Measurements from ENCODE around the gene OR9A2. TPM values are rescaled to one million over a fixed set of nuclear protein-coding genes. Genes with fewer than 3 reads are reported as not detected.

Gene OR9A2, protein sequence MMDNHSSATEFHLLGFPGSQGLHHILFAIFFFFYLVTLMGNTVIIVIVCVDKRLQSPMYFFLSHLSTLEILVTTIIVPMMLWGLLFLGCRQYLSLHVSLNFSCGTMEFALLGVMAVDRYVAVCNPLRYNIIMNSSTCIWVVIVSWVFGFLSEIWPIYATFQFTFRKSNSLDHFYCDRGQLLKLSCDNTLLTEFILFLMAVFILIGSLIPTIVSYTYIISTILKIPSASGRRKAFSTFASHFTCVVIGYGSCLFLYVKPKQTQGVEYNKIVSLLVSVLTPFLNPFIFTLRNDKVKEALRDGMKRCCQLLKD
- total RNA-seq = under 1 TPM in 1 of 2 donors, not detected in 1; 0.24 TPM

DNA sequence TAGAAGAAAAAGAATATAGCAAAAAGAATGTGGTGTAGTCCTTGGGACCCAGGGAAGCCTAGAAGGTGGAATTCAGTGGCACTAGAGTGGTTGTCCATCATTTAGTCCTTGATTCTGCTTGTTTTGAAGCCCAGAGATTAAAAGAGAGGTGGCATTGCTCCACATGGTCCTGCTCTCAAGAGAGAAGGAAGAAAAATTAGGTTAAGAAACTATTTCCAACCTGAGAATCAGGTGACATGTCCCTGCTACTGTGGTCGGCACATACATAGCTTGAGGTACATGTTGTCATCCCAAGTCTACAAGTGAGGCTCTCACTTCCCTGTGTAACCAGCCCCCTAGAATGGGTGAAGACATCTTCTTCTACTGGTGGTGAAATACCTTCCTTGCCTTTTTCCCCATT lies at the start of gene OR9A2:
Gene OR9A2 (minus strand): TSS at position 101 of the 400 bp plus-strand sequence. CDS start 0 bp downstream, at position 101.
- ATAC-seq (replicated peaks) = no peak
- Mint-ChIP-seq H3K4me1 (no peaks in the 10 kb centered on the region), H3K27ac (no peak within 1 kb of the TSS), H3K4me3 (no peak within 1 kb of the TSS), H3K9me3 (no peaks in the 10 kb centered on the region), H3K36me3 (ENCODE audit: low read depth) (no peaks in the 10 kb centered on the region), H3K27me3 (peaks cover 33% of the 10 kb centered on the region)

DNA sequence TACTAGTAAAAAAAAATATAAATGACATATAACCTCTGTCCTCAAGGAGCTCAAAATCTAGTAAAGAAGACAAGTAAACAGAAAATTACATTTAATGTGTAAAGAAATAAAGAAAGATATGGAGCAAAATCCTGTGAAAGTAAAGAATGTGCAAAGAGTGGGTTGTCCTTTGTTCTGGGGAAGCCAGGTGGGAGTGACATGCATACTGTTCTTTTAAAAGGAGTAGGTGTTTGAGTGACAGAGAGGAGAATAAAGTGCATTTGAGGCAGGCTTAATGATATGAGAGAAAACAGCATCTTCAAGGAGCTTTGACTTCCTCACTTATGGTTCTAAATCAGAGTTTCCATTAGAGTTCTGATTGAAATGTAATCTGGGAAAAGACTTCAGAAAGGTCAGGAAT lies 47.2 kb upstream of the OR9A2 start:
- Mint-ChIP-seq H3K36me3 (ENCODE audit: low read depth) (no peaks in the 10 kb centered on the region), H3K4me1 (no peaks in the 10 kb centered on the region), H3K9me3 (no peaks in the 10 kb centered on the region), H3K27ac (no peak overlapping the region), H3K27me3 (peaks cover 45% of the 10 kb centered on the region), H3K4me3 (no peak overlapping the region)
- no peak for ATAC-seq (replicated peaks)

DNA sequence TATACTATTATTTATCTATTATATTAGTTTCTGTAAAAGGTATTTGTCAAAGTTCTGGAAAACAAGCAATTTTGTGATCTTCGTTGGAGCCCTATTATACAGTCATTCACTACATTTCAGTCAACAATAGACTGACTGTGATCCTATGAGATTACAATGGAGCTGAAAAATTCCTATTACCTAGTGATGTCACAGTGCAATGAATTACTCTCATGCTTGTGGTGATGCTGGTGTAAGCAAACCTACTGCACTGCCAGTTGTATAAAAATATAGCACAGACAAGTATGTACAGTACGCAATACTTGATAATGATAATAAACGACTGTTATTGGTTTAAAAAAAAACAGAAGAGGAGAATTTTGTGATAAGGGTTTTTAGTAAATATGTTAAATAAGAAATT lies 46.6 kb upstream of the OR9A2 start:
- no peaks in the 10 kb centered on the region for H3K36me3 Mint-ChIP-seq (ENCODE audit: low read depth)
- H3K27ac Mint-ChIP-seq = no peak overlapping the region
- no peaks in the 10 kb centered on the region for H3K9me3 Mint-ChIP-seq
- H3K27me3 Mint-ChIP-seq = peaks cover 39% of the 10 kb centered on the region
- no peak overlapping the region for H3K4me3 Mint-ChIP-seq
- H3K4me1 Mint-ChIP-seq = no peaks in the 10 kb centered on the region
- ATAC-seq (replicated peaks) = no peak

DNA sequence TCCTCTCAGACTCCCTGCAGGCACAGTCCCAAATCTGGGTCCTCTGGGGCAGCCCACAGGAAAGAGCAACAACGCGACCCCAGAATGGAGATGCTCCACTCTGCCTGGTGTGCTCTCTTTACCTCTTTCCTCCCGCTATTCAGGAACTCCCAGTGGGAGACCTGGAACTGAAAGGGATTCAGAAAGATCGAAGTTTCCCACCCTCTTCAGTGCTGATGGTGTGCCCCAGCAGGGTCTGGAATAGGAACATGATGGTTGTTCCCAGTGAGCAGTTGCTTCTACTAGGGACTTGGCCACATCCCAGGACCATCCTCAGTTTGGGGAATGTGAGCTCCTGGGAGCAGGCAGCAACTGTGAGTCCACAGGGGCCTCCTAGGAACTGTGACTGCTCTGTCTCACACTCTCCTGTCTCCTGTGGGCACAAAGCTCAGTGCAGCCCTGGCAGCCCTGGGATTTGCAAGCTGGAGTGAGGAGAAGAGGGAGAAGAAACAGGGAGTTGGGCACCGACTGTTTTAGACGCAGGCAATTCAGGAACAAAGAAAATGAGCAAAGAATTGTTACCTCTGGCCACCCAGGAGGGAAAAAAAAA lies 43.1 kb upstream of the OR9A2 start:
- no peak for ATAC-seq (replicated peaks)
- Mint-ChIP-seq H3K9me3 (no peaks in the 10 kb centered on the region), H3K36me3 (ENCODE audit: low read depth) (no peaks in the 10 kb centered on the region), H3K27me3 (peaks cover 18% of the 10 kb centered on the region), H3K4me1 (no peaks in the 10 kb centered on the region), H3K4me3 (no peak overlapping the region), H3K27ac (no peak overlapping the region)

DNA sequence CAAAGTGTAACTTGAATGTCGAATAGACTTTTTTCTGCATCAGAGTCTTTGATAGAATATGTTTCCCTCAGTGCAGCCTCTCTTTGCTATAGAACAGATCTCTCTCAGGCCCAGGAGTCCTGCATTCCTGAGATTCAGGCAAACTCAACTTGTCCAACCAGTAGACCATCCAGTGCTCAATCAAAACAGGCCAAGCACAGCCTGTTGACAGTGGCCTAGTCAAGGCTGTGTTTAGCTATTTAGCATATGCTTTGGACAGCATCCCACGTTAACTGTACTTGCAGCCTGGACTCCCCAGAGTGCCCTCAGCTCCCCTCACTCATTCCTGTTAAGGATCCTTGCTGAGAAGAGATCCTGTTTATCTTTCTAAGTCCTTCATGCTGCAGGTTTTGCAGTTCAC lies 41.5 kb upstream of the OR9A2 start:
- no peak overlapping the region for H3K27ac Mint-ChIP-seq

DNA sequence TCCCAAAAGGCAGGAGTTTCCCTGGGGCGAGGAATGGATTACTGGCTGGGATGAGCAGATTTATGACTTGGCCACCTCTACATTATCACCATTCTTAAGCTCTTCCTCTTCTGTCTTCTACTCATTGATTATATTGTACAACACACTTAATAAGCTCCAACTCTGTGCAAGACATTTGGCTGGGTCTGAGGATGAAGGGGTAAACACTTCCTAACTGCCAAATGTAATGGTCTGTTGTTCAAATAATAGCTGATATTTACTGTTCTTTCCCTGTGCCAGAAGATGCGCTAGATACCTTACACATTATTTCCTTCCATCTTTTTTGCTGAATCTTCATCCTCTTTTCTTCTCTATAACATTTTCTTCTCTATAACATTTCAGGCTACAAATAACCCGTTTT lies 36.8 kb upstream of the OR9A2 start:
- H3K36me3 Mint-ChIP-seq (ENCODE audit: low read depth) = no peaks in the 10 kb centered on the region
- no peak for ATAC-seq (replicated peaks)
- H3K4me3 Mint-ChIP-seq = no peak overlapping the region
- no peak overlapping the region for H3K27ac Mint-ChIP-seq
- H3K9me3 Mint-ChIP-seq = peaks cover 5% of the 10 kb centered on the region
- peaks cover 11% of the 10 kb centered on the region for H3K27me3 Mint-ChIP-seq
- H3K4me1 Mint-ChIP-seq = no peaks in the 10 kb centered on the region

More for the DNA sequence above, 41.5 kb upstream of the OR9A2 start:
- H3K9me3 Mint-ChIP-seq = no peaks in the 10 kb centered on the region
- no peak overlapping the region for H3K4me3 Mint-ChIP-seq
- H3K27me3 Mint-ChIP-seq = peaks cover 15% of the 10 kb centered on the region
- H3K36me3 Mint-ChIP-seq (ENCODE audit: low read depth) = no peaks in the 10 kb centered on the region
- no peaks in the 10 kb centered on the region for H3K4me1 Mint-ChIP-seq
- no peak for ATAC-seq (replicated peaks)

DNA sequence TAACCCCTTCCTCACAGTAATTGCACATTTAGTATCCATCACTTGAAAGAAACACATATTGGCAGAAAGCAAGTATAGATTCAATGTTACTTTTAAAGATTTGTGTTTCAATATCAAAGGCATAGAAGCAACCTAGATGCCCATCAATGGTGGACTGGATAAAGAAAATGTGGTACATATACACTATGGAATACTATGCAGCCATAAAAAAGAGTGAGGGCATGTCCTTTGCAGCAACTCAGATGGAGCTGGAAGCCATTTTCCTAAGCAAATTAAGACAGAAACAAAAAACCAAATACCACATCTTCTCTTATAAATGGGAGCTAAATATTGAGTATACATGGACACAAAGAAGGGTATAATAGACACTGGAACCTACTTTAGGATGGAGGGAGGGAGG lies 28.8 kb upstream of the OR9A2 start:
- Mint-ChIP-seq H3K4me3 (no peak overlapping the region), H3K36me3 (ENCODE audit: low read depth) (no peaks in the 10 kb centered on the region), H3K9me3 (no peaks in the 10 kb centered on the region), H3K27ac (no peak overlapping the region), H3K4me1 (no peaks in the 10 kb centered on the region), H3K27me3 (peaks cover 30% of the 10 kb centered on the region)
- no peak for ATAC-seq (replicated peaks)

DNA sequence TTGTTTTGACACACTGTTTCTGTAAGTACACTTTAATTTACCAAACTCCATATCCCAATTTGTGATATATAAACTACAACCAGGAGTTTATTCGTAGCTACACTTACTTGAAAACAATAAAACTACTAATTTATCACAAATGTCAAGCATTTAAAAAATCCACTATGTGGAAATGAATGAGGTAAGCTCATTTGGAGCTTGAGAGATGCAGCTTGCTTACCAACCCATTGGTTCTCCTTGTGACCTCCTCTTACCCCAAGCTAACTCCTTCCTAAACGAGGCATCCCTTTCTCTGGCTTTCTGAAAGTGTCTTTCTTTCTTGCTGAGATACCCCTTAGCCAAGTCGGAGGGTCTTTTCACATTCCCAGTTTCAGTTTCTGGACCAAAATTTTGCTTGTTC lies 27.7 kb upstream of the OR9A2 start:
- Mint-ChIP-seq H3K9me3 (no peaks in the 10 kb centered on the region), H3K27ac (no peak overlapping the region), H3K27me3 (peaks cover 30% of the 10 kb centered on the region), H3K36me3 (ENCODE audit: low read depth) (no peaks in the 10 kb centered on the region), H3K4me3 (no peak overlapping the region), H3K4me1 (no peaks in the 10 kb centered on the region)
- no peak for ATAC-seq (replicated peaks)

DNA sequence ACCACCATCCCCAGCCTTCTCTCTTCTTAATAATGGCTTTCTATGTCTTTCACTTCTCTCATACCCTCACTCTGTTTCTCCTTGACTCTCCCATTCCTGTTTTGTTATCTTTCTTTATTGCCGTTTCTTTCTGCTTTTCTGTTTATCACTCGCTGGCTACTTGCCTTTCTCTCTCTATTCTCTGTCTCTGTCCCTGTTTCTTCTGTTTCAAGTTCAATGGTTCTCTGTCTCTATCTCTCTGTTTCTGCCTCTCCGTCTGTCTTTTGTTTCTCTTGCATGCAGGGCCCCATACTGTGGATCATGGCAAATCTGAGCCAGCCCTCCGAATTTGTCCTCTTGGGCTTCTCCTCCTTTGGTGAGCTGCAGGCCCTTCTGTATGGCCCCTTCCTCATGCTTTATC lies 25.1 kb upstream of the OR9A2 start, which contains the start of gene OR6V1:
Gene OR6V1 (plus strand): TSS at position 301 of the 400 bp plus-strand sequence. CDS start 0 bp downstream, at position 301.
- Mint-ChIP-seq H3K9me3 (no peaks in the 10 kb centered on the region), H3K4me3 (no peak within 1 kb of the TSS), H3K36me3 (ENCODE audit: low read depth) (no peaks in the 10 kb centered on the region), H3K27me3 (peaks cover 28% of the 10 kb centered on the region), H3K27ac (no peak within 1 kb of the TSS), H3K4me1 (no peaks in the 10 kb centered on the region)
- ATAC-seq (replicated peaks) = no peak

DNA sequence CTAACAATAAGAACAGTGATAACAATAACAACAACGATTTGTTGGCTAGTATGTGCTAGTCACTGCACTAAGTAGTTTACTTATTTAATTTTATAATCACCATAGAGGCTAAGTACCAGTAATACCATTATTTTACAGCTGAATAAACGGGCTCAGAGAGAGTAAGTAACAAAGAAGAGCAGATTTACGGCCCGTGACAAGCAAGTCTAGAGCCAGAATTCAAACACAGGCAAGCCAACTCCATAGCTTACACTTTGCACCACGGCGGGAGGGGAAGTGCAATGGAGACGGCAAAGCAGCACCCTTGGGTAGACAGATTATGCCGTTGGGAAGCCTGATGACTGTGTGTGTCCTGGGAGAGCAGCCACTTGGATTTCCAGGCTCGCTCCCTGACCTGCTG lies 24.0 kb upstream of the OR9A2 start:
- no peak for ATAC-seq (replicated peaks)
- Mint-ChIP-seq H3K4me1 (no peaks in the 10 kb centered on the region), H3K27ac (no peak overlapping the region), H3K27me3 (peaks cover 25% of the 10 kb centered on the region), H3K4me3 (no peak overlapping the region), H3K9me3 (no peaks in the 10 kb centered on the region), H3K36me3 (ENCODE audit: low read depth) (no peaks in the 10 kb centered on the region)

DNA sequence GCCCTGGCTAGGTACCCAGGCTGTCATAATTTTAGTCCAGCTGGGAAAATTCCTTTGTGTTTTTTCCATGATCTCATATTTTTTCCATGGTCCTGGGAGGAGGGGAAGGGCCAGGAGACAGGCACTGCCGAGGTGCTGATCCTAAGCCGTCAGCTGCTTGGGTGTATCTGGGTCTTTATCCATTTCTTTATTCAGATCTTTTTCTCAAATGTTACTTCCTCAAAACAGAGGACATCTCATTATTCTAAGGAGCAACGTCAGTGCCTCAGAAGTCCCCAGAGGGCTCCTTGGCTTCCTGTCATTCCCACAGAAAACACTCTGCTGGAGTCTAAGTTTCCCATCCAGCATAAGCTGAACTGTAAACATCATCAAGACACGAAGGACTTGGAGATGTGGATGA lies 22.4 kb upstream of the OR9A2 start:
- Mint-ChIP-seq H3K27me3 (peaks cover 23% of the 10 kb centered on the region), H3K4me1 (no peaks in the 10 kb centered on the region), H3K36me3 (ENCODE audit: low read depth) (no peaks in the 10 kb centered on the region), H3K4me3 (no peak overlapping the region), H3K9me3 (no peaks in the 10 kb centered on the region), H3K27ac (no peak overlapping the region)
- ATAC-seq (replicated peaks) = no peak

DNA sequence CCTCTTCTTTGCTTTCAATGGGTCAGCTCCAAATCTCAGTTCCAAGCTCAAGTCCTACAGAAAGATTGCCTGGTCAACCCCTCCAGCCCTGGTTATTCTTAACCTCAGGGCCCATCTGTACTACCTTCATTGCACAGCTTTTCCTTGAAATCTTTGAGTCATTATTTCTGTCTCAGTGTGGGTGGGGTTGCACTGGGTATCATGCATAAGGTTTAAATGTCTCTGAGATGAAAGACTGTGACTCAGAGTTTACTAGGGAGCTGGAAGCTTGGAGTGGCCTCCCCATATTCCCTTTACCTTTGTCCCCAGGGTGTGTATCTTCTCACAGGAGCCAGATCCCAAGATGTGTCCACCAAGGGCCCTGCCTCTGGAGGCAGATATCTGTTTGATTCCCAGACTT lies 21.9 kb upstream of the OR9A2 start:
- Mint-ChIP-seq H3K36me3 (ENCODE audit: low read depth) (no peaks in the 10 kb centered on the region), H3K9me3 (no peaks in the 10 kb centered on the region), H3K27ac (no peak overlapping the region), H3K4me1 (no peaks in the 10 kb centered on the region), H3K27me3 (peaks cover 21% of the 10 kb centered on the region), H3K4me3 (no peak overlapping the region)
- ATAC-seq (replicated peaks) = peak; percentile 88

DNA sequence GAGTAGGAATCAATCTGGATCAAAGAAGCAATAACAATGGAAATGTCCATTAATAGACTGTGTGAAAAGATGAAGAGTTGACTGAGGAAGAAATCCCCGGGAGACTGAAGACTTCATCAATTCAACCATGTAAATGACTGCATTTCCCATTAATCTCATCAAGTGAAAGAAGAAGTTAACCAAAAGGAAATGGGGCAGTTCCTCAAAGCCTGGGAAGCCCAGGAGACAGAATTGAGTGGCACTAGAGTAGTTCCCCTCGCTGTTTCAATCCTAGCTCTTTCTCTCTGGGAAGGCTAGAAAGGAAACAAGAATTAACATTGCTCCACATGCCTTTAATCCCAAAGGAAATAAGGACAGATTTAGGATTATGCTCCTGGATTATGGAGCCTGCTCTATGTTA lies 20.4 kb upstream of the OR9A2 start:
- Mint-ChIP-seq H3K4me3 (no peak overlapping the region), H3K36me3 (ENCODE audit: low read depth) (no peaks in the 10 kb centered on the region), H3K27me3 (peaks cover 18% of the 10 kb centered on the region), H3K9me3 (no peaks in the 10 kb centered on the region), H3K4me1 (no peaks in the 10 kb centered on the region), H3K27ac (peak overlapping the region; percentile 39)
- no peak for ATAC-seq (replicated peaks)

DNA sequence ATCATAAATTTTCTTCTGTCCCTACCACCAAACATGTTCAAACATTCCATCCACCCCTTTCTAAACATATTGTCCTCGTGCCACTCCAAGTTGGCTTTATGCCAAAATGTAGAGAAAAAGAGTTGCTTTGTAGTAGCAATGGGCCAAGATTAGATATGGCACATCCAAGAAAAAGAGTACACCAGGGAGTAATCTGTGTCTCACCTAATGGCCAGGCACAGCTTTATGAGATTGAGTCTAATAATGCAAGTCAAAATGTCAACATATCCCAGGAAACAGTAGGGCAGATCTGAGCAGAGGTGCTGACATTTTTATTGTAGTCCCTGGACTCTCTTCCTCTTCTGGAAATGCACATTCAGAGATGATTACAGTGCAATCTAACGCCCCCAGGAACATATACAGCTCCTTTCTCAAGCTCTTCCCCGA lies 19.5 kb upstream of the OR9A2 start:
- Mint-ChIP-seq H3K9me3 (no peaks in the 10 kb centered on the region), H3K4me1 (no peaks in the 10 kb centered on the region), H3K27me3 (peaks cover 13% of the 10 kb centered on the region), H3K4me3 (no peak overlapping the region), H3K27ac (no peak overlapping the region), H3K36me3 (ENCODE audit: low read depth) (no peaks in the 10 kb centered on the region)
- ATAC-seq (replicated peaks) = no peak

DNA sequence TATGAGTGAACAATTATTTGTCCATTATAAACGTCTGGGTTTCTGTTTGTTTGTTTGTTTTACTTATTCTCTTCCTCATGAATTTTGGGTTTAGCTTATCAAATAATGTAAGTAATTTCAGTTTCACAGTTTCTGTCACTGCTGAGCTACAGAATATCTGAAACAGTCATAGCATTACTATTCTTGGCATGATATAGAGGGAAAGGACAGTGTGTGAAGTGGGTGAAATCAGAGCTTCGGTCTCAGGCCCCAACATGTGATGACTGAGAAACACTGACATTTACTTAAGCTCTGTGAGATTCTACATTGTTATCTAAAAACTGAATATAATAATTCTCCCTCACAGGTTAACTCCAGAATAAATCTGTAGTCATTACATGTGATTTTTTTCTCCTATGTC lies 16.5 kb upstream of the OR9A2 start:
- Mint-ChIP-seq H3K36me3 (ENCODE audit: low read depth) (no peaks in the 10 kb centered on the region), H3K4me1 (no peaks in the 10 kb centered on the region), H3K4me3 (no peak overlapping the region), H3K9me3 (no peaks in the 10 kb centered on the region), H3K27ac (no peak overlapping the region), H3K27me3 (peaks cover 19% of the 10 kb centered on the region)
- ATAC-seq (replicated peaks) = no peak
